Neutrophil (primary cell): ENCODE measurements around the gene MAP3K13.
"Not testable (repeated sequence)": the region's sequence is repeated elsewhere in the genome, so short reads cannot be mapped to it uniquely, and the experiment has no call there.

Experiments
- H3K27ac ChIP-seq: fragments of 200-600 bp; sonication (generic); 2 replicates; pipeline ENCODE4 v1.5.1; 2016; ENCODE audit warnings: mild to moderate bottlenecking, moderate library complexity
- H3K27me3 ChIP-seq: fragments of 200-600 bp; sonication (generic); 2 replicates; pipeline ENCODE4 v1.6.0; 2016; ENCODE audit warnings: mild to moderate bottlenecking
- H3K36me3 ChIP-seq: fragments of 200-600 bp; sonication (generic); 2 replicates; pipeline ENCODE4 v1.5.1; 2017
- H3K4me1 ChIP-seq, 2 experiments: fragments of 200-600 bp in 1 of 2; sonication (generic) in 1 of 2; 1 replicate in 1 of 2; 2 replicates in 1 of 2; pipeline versions ENCODE4 v1.5.1 to v1.6.1; 2013 to 2016; ENCODE audit warnings: low read depth in 1 of 2, low read length in 1 of 2, mild to moderate bottlenecking in 1 of 2, moderate library complexity in 1 of 2; ENCODE audit not compliant: control insufficient read depth in 1 of 2, insufficient read depth in 1 of 2
- H3K4me3 ChIP-seq, 2 experiments: fragments of 200-600 bp in 1 of 2; sonication (generic) in 1 of 2; 1 replicate in 1 of 2; 2 replicates in 1 of 2; pipeline ENCODE4 v1.5.1; 2013 to 2016; ENCODE audit warnings: low read depth in 1 of 2, low read length in 1 of 2, mild to moderate bottlenecking in 1 of 2, moderate library complexity in 1 of 2
- H3K9me3 ChIP-seq: fragments of 200-600 bp; sonication (generic); 2 replicates; pipeline ENCODE4 v1.5.1; 2016
- CTCF ChIP-seq: fragments of 200-600 bp; sonication (generic); IDR thresholded peaks from 2 replicates; pipeline ENCODE4 v1.5.1; 2016; ENCODE audit warnings: antibody characterized with exemption

Gene MAP3K13

GRCh38 chr3:185406121-185406620 is 43.2 kb downstream of the MAP3K13 start:
- H3K27ac ChIP-seq, result no peak overlapping the region
- H3K4me1 ChIP-seq, result no peaks in the 10 kb centered on the region
- H3K36me3 ChIP-seq, result no peaks in the 10 kb centered on the region
- H3K9me3 ChIP-seq, result no peaks in the 10 kb centered on the region
- H3K27me3 ChIP-seq, result peaks cover 10% of the 10 kb centered on the region
- TF ChIP-seq CTCF, result no peak
- H3K4me3 ChIP-seq, result no peak overlapping the region

- TF ChIP-seq CTCF, result no peak
- H3K27ac ChIP-seq, result no peak overlapping the region
- no peaks in the 10 kb centered on the region for H3K4me1 ChIP-seq
- H3K9me3 ChIP-seq, result no peaks in the 10 kb centered on the region
- peaks cover 10% of the 10 kb centered on the region for H3K27me3 ChIP-seq
- H3K4me3 ChIP-seq, result no peak overlapping the region
- H3K36me3 ChIP-seq, result no peaks in the 10 kb centered on the region
Observed at GRCh38 chr3:185409957-185410356, 47.0 kb downstream of the MAP3K13 start.

- Histone ChIP-seq H3K4me3 (no peak overlapping the region), H3K27ac (no peak overlapping the region), H3K9me3 (no peaks in the 10 kb centered on the region), H3K4me1 (no peaks in the 10 kb centered on the region), H3K27me3 (peaks cover 4% of the 10 kb centered on the region), H3K36me3 (no peaks in the 10 kb centered on the region)
- TF ChIP-seq CTCF, result no peak
Observed at GRCh38 chr3:185411133-185411532, 48.2 kb downstream of the MAP3K13 start.

GRCh38 chr3:185416513-185416912 is 53.6 kb downstream of the MAP3K13 start:
- H3K9me3 ChIP-seq, result no peaks in the 10 kb centered on the region
- H3K36me3 ChIP-seq, result no peaks in the 10 kb centered on the region
- no peak overlapping the region for H3K4me3 ChIP-seq
- no peak overlapping the region for H3K27ac ChIP-seq
- no peak for TF ChIP-seq CTCF
- no peaks in the 10 kb centered on the region for H3K4me1 ChIP-seq
- peaks cover 3% of the 10 kb centered on the region for H3K27me3 ChIP-seq

- not testable (repeated sequence) for H3K36me3 ChIP-seq, H3K4me1 ChIP-seq, H3K4me3 ChIP-seq, H3K27me3 ChIP-seq, H3K27ac ChIP-seq, H3K9me3 ChIP-seq
Observed at GRCh38 chr3:185418561-185418977, 55.6 kb downstream of the MAP3K13 start.

GRCh38 chr3:185420762-185421161 is 57.8 kb downstream of the MAP3K13 start:
- H3K27ac ChIP-seq, result no peak overlapping the region
- no peak overlapping the region for H3K4me3 ChIP-seq
- no peaks in the 10 kb centered on the region for H3K9me3 ChIP-seq
- H3K36me3 ChIP-seq, result no peaks in the 10 kb centered on the region
- H3K4me1 ChIP-seq, result no peaks in the 10 kb centered on the region
- H3K27me3 ChIP-seq, result peaks cover 3% of the 10 kb centered on the region
- TF ChIP-seq CTCF, result no peak
